ENCODE results near the gene KSR2.
"Not testable (repeated sequence)": the region's sequence is repeated elsewhere in the genome, so short reads cannot be mapped to it uniquely, and the experiment has no call there.

KSR2 gene

GRCh38 chr12:117967512-117967911 is 1.3 kb downstream of the KSR2 start:
- DNase-seq (ENCODE audit: low read depth): no peak

- no peak for DNase-seq (ENCODE audit: low read depth)
Measured at GRCh38 chr12:117967043-117967442, 1.7 kb downstream of the KSR2 start.

- DNase-seq (ENCODE audit: low read depth): no peak
Measured at GRCh38 chr12:117966511-117966910, 2.3 kb downstream of the KSR2 start.

- DNase-seq (ENCODE audit: low read depth): no peak
Measured at GRCh38 chr12:117963836-117964235, 5.0 kb downstream of the KSR2 start.

- no peak for DNase-seq (ENCODE audit: low read depth)
Measured at GRCh38 chr12:117936722-117937484, 31.9 kb downstream of the KSR2 start.

- DNase-seq (ENCODE audit: low read depth): no peak
Measured at GRCh38 chr12:117933545-117933944, 35.2 kb downstream of the KSR2 start.

- DNase-seq (ENCODE audit: low read depth): no peak
Measured at GRCh38 chr12:117926391-117926899, 42.3 kb downstream of the KSR2 start.

- DNase-seq (ENCODE audit: low read depth): no peak
Measured at GRCh38 chr12:117921929-117922777, 46.6 kb downstream of the KSR2 start.

- peak; percentile 11 for DNase-seq (ENCODE audit: low read depth)
Measured at GRCh38 chr12:117919479-117919878, 49.3 kb downstream of the KSR2 start.

GRCh38 chr12:117914686-117915085 is 54.1 kb downstream of the KSR2 start:
- no peak for DNase-seq (ENCODE audit: low read depth)

- no peak for DNase-seq (ENCODE audit: low read depth)
Measured at GRCh38 chr12:117912756-117913155, 56.0 kb downstream of the KSR2 start.

GRCh38 chr12:117908411-117908810 is 60.4 kb downstream of the KSR2 start:
- DNase-seq (ENCODE audit: low read depth): no peak

GRCh38 chr12:117907108-117907689 is 61.6 kb downstream of the KSR2 start:
- no peak for DNase-seq (ENCODE audit: low read depth)

GRCh38 chr12:117904051-117904450 is 64.7 kb downstream of the KSR2 start:
- DNase-seq (ENCODE audit: low read depth): no peak

- DNase-seq (ENCODE audit: low read depth): peak; percentile 20
Measured at GRCh38 chr12:117903110-117903840, 65.5 kb downstream of the KSR2 start.

GRCh38 chr12:117901631-117902030 is 67.2 kb downstream of the KSR2 start:
- no peak for DNase-seq (ENCODE audit: low read depth)

GRCh38 chr12:117900561-117900960 is 68.2 kb downstream of the KSR2 start:
- peak; percentile 88 for DNase-seq (ENCODE audit: low read depth)

GRCh38 chr12:117897372-117898161 is 71.2 kb downstream of the KSR2 start:
- no peak for DNase-seq (ENCODE audit: low read depth)

GRCh38 chr12:117896009-117896408 is 72.8 kb downstream of the KSR2 start:
- DNase-seq (ENCODE audit: low read depth): no peak

GRCh38 chr12:117892441-117892840 is 76.3 kb downstream of the KSR2 start:
- DNase-seq (ENCODE audit: low read depth): no peak

GRCh38 chr12:117891265-117891664 is 77.5 kb downstream of the KSR2 start:
- not testable (repeated sequence) for DNase-seq (ENCODE audit: low read depth)
